ENCODE data around the gene FOXS1. TPM values are rescaled to one million over a fixed set of nuclear protein-coding genes. Genes with fewer than 3 reads are reported as not detected.
A peak's percentile ranks its signal among the peaks of the same experiment; 100 is the strongest.
"Not testable (repeated sequence)": the region's sequence is repeated elsewhere in the genome, so short reads cannot be mapped to it uniquely, and the experiment has no call there.

FOXS1 gene
- total RNA-seq, 1 donor from 2014 or later: 26.0 TPM

GRCh38 chr20:31816221-31816620 lies 29.2 kb downstream of the FOXS1 start:
- Histone ChIP-seq H3K4me3 (ENCODE audit: insufficient read depth, low read depth, low read length) (no peak overlapping the region), H3K79me2 (ENCODE audit: insufficient read depth, low read length) (no peaks in the 10 kb centered on the region), H3K9ac (ENCODE audit: low read length) (no peak overlapping the region), H3K9me3 (ENCODE audit: insufficient read depth, low read depth, low read length) (no peaks in the 10 kb centered on the region), H3K36me3 (ENCODE audit: insufficient read depth, low read length) (no peaks in the 10 kb centered on the region), H3K4me1 (ENCODE audit: insufficient read depth, low read length) (peaks cover 19% of the 10 kb centered on the region), H3K27ac (ENCODE audit: low read depth, low read length) (no peak overlapping the region), H4K20me1 (ENCODE audit: insufficient read depth, low read length) (no peaks in the 10 kb centered on the region), H2AFZ (ENCODE audit: low read depth, low read length) (no peak overlapping the region), H3K27me3 (ENCODE audit: insufficient read depth, low read length) (no peaks in the 10 kb centered on the region), H3K4me2 (ENCODE audit: low read length) (no peak overlapping the region)
- FAIRE-seq (no peak), DNase-seq (ENCODE audit: low read depth) (no peak)
- H3K27ac Mint-ChIP-seq (ENCODE audit: unreplicated experiment): peak overlapping the region; percentile 60
- H3K4me3 Mint-ChIP-seq (ENCODE audit: unreplicated experiment): no peak overlapping the region
- H3K4me1 Mint-ChIP-seq (ENCODE audit: low read depth, unreplicated experiment): peaks cover 26% of the 10 kb centered on the region
- no peaks in the 10 kb centered on the region for H3K9me3 Mint-ChIP-seq (ENCODE audit: unreplicated experiment)
- TF ChIP-seq EZH2 (IDR thresholded peaks at IDR 0.05; ENCODE audit: insufficient read depth, low read length): no peak
- no peak for TF ChIP-seq CTCF (IDR thresholded peaks at IDR 0.05; ENCODE audit: insufficient read depth, low read depth, low read length)
- H3K27me3 Mint-ChIP-seq (ENCODE audit: low read depth, unreplicated experiment): peaks cover 31% of the 10 kb centered on the region
- H3K36me3 Mint-ChIP-seq (ENCODE audit: low read depth, unreplicated experiment): peaks cover 2% of the 10 kb centered on the region

GRCh38 chr20:31815408-31816188 lies 29.8 kb downstream of the FOXS1 start:
- Mint-ChIP-seq H3K27ac (ENCODE audit: unreplicated experiment) (no peak overlapping the region), H3K36me3 (ENCODE audit: low read depth, unreplicated experiment) (peaks cover 2% of the 10 kb centered on the region), H3K9me3 (ENCODE audit: unreplicated experiment) (no peaks in the 10 kb centered on the region), H3K4me3 (ENCODE audit: unreplicated experiment) (no peak overlapping the region), H3K4me1 (ENCODE audit: low read depth, unreplicated experiment) (peaks cover 31% of the 10 kb centered on the region), H3K27me3 (ENCODE audit: low read depth, unreplicated experiment) (peaks cover 27% of the 10 kb centered on the region)
- TF ChIP-seq CTCF (IDR thresholded peaks at IDR 0.05; ENCODE audit: insufficient read depth, low read depth, low read length) (no peak), EZH2 (IDR thresholded peaks at IDR 0.05; ENCODE audit: insufficient read depth, low read length) (no peak)
- Histone ChIP-seq H3K27me3 (ENCODE audit: insufficient read depth, low read length) (no peaks in the 10 kb centered on the region), H3K4me3 (ENCODE audit: insufficient read depth, low read depth, low read length) (no peak overlapping the region), H3K36me3 (ENCODE audit: insufficient read depth, low read length) (no peaks in the 10 kb centered on the region), H3K4me1 (ENCODE audit: insufficient read depth, low read length) (peaks cover 25% of the 10 kb centered on the region), H3K79me2 (ENCODE audit: insufficient read depth, low read length) (no peaks in the 10 kb centered on the region), H3K27ac (ENCODE audit: low read depth, low read length) (no peak overlapping the region), H4K20me1 (ENCODE audit: insufficient read depth, low read length) (no peaks in the 10 kb centered on the region), H3K4me2 (ENCODE audit: low read length) (no peak overlapping the region), H2AFZ (ENCODE audit: low read depth, low read length) (no peak overlapping the region), H3K9ac (ENCODE audit: low read length) (no peak overlapping the region), H3K9me3 (ENCODE audit: insufficient read depth, low read depth, low read length) (no peaks in the 10 kb centered on the region)
- FAIRE-seq (no peak), DNase-seq (ENCODE audit: low read depth) (no peak)

GRCh38 chr20:31814142-31814541 lies 31.3 kb downstream of the FOXS1 start:
- not testable (repeated sequence) for H3K79me2 ChIP-seq (ENCODE audit: insufficient read depth, low read length)

More at GRCh38 chr20:31814142-31814541, 31.3 kb downstream of the FOXS1 start:
- not testable (repeated sequence) for H3K27me3 ChIP-seq (ENCODE audit: insufficient read depth, low read length); H3K9me3 ChIP-seq (ENCODE audit: insufficient read depth, low read depth, low read length); H4K20me1 ChIP-seq (ENCODE audit: insufficient read depth, low read length); H2AFZ ChIP-seq (ENCODE audit: low read depth, low read length); H3K4me2 ChIP-seq (ENCODE audit: low read length); H3K27ac ChIP-seq (ENCODE audit: low read depth, low read length); H3K4me3 ChIP-seq (ENCODE audit: insufficient read depth, low read depth, low read length); H3K4me3 Mint-ChIP-seq (ENCODE audit: unreplicated experiment); DNase-seq (ENCODE audit: low read depth); H3K36me3 Mint-ChIP-seq (ENCODE audit: low read depth, unreplicated experiment); H3K9me3 Mint-ChIP-seq (ENCODE audit: unreplicated experiment); H3K27ac Mint-ChIP-seq (ENCODE audit: unreplicated experiment); H3K9ac ChIP-seq (ENCODE audit: low read length); FAIRE-seq; H3K36me3 ChIP-seq (ENCODE audit: insufficient read depth, low read length)
- H3K4me1 Mint-ChIP-seq (ENCODE audit: low read depth, unreplicated experiment): peaks cover 40% of the 10 kb centered on the region
- peaks cover 36% of the 10 kb centered on the region for H3K4me1 ChIP-seq (ENCODE audit: insufficient read depth, low read length)
- peaks cover 19% of the 10 kb centered on the region for H3K27me3 Mint-ChIP-seq (ENCODE audit: low read depth, unreplicated experiment)
